Activated naive CD4-positive, alpha-beta T cell treated with Interleukin-2 at 50 U/mL for 16 hours (primary cell): ENCODE measurements around the gene CX3CL1.
"Not testable (repeated sequence)": the region's sequence is repeated elsewhere in the genome, so short reads cannot be mapped to it uniquely, and the experiment has no call there.

Experiments
- DNase-seq: peaks from one replicate; pipeline ENCODE4 v3.0.0-alpha.2; 2020

The CX3CL1 gene

GRCh38 chr16:57383276-57384247 lies 11.3 kb downstream of the CX3CL1 start:
- DNase-seq = no peak

GRCh38 chr16:57384248-57385070 lies 12.2 kb downstream of the CX3CL1 start:
- no peak for DNase-seq

GRCh38 chr16:57385083-57385482 lies 12.8 kb downstream of the CX3CL1 start:
- DNase-seq = no peak

GRCh38 chr16:57386381-57386951 lies 14.2 kb downstream of the CX3CL1 start:
- no peak for DNase-seq

GRCh38 chr16:57387598-57388354 lies 15.5 kb downstream of the CX3CL1 start:
- no peak for DNase-seq

- DNase-seq = no peak
These were observed 16.2 kb downstream of the CX3CL1 start for GRCh38 chr16:57388359-57389086.

GRCh38 chr16:57389087-57389468 lies 16.8 kb downstream of the CX3CL1 start:
- no peak for DNase-seq

- no peak for DNase-seq
These were observed 18.5 kb downstream of the CX3CL1 start for GRCh38 chr16:57390636-57391295.

GRCh38 chr16:57391300-57391699 lies 19.0 kb downstream of the CX3CL1 start:
- no peak for DNase-seq

- DNase-seq = no peak
These were observed 19.4 kb downstream of the CX3CL1 start for GRCh38 chr16:57391708-57392107.

GRCh38 chr16:57392694-57393093 lies 20.4 kb downstream of the CX3CL1 start:
- DNase-seq = no peak

- DNase-seq = no peak
These were observed 22.2 kb downstream of the CX3CL1 start for GRCh38 chr16:57394444-57394843.

GRCh38 chr16:57395026-57395425 lies 22.7 kb downstream of the CX3CL1 start:
- no peak for DNase-seq

- no peak for DNase-seq
These were observed 24.5 kb downstream of the CX3CL1 start for GRCh38 chr16:57396786-57397185.

GRCh38 chr16:57397493-57397892 lies 25.2 kb downstream of the CX3CL1 start:
- not testable (repeated sequence) for DNase-seq

GRCh38 chr16:57401943-57402640 lies 29.8 kb downstream of the CX3CL1 start:
- no peak for DNase-seq

GRCh38 chr16:57403965-57404817 lies 31.9 kb downstream of the CX3CL1 start, which contains the start of gene CCL17:
TSS of gene CCL17 (plus strand) at chr16:57404767. CDS start at chr16:57413933, 9,166 bp downstream.
- no peak for DNase-seq

GRCh38 chr16:57405097-57405496 lies 32.8 kb downstream of the CX3CL1 start:
- no peak for DNase-seq

- DNase-seq = no peak
These were observed 34.6 kb downstream of the CX3CL1 start for GRCh38 chr16:57406881-57407280.
